ENCODE results near the gene BSCL2. TPM values are rescaled to one million over a fixed set of nuclear protein-coding genes. Genes with fewer than 3 reads are reported as not detected.

Gene BSCL2
- total RNA-seq, 2 donors from 2014 or later = 44.6 to 248 TPM

GRCh38 chr11:62712861-62713260 is 5.6 kb upstream of the BSCL2 start:
- Histone ChIP-seq H3K36me3 (replicated peaks in 1 of 2; ENCODE audit: insufficient read depth in 1 of 2, low read depth in 2 of 2) (peaks cover 0 to 19% of the 10 kb centered on the region in 2 donors), H3K27ac (peak overlapping the region; percentile 74 to 93 (median 82)), H3K4me1 (peaks cover 73% of the 10 kb centered on the region), H3K9me3 (no peaks in the 10 kb centered on the region), H3K4me3 (no peak overlapping the region), H3K27me3 (no peaks in the 10 kb centered on the region)
- WGBS, 2 donors = 14 to 23% methylated on average over 3 of the region's 3 CpGs
- intact Hi-C loops (cut with DNase I) = no loop called here
- TF ChIP-seq, protein P1, sequence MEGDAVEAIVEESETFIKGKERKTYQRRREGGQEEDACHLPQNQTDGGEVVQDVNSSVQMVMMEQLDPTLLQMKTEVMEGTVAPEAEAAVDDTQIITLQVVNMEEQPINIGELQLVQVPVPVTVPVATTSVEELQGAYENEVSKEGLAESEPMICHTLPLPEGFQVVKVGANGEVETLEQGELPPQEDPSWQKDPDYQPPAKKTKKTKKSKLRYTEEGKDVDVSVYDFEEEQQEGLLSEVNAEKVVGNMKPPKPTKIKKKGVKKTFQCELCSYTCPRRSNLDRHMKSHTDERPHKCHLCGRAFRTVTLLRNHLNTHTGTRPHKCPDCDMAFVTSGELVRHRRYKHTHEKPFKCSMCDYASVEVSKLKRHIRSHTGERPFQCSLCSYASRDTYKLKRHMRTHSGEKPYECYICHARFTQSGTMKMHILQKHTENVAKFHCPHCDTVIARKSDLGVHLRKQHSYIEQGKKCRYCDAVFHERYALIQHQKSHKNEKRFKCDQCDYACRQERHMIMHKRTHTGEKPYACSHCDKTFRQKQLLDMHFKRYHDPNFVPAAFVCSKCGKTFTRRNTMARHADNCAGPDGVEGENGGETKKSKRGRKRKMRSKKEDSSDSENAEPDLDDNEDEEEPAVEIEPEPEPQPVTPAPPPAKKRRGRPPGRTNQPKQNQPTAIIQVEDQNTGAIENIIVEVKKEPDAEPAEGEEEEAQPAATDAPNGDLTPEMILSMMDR (IDR thresholded peaks at IDR 0.05) = no peak
- no peak for TF ChIP-seq POLR2A (IDR thresholded peaks at IDR 0.05)
- ATAC-seq (no peak), DNase-seq (no peak)

GRCh38 chr11:62712276-62712812 is 5.1 kb upstream of the BSCL2 start:
- Histone ChIP-seq H3K36me3 (replicated peaks in 1 of 2; ENCODE audit: insufficient read depth in 1 of 2, low read depth in 2 of 2) (peaks cover 0 to 18% of the 10 kb centered on the region in 2 donors), H3K4me1 (peaks cover 73% of the 10 kb centered on the region), H3K4me3 (no peak overlapping the region), H3K27ac (peak overlapping the region; percentile 74 to 93 (median 82)), H3K9me3 (no peaks in the 10 kb centered on the region), H3K27me3 (no peaks in the 10 kb centered on the region)
- TF ChIP-seq, protein P1 (IDR thresholded peaks at IDR 0.05) = no peak
- peak in 1 of 3 donors; percentile 10 for TF ChIP-seq POLR2A (IDR thresholded peaks at IDR 0.05)
- DNase-seq (no peak), ATAC-seq (peak; percentile 36)
- 36 to 39% methylated on average over 6 of the region's 6 CpGs for WGBS, 2 donors
- intact Hi-C loops (cut with DNase I) = no loop called here

GRCh38 chr11:62710001-62710345 is 2.7 kb upstream of the BSCL2 start:
- H3K27me3 ChIP-seq = no peaks in the 10 kb centered on the region
- H3K27ac ChIP-seq = peak overlapping the region; percentile 70 to 94 (median 93)
- H3K4me1 ChIP-seq = peaks cover 90% of the 10 kb centered on the region
- no peak for DNase-seq
- H3K9me3 ChIP-seq = no peaks in the 10 kb centered on the region
- intact Hi-C loops (cut with DNase I) = no loop called here
- WGBS, 2 donors = 69 to 74% methylated on average over 7 of the region's 7 CpGs
- H3K4me3 ChIP-seq = no peak overlapping the region
- peaks cover 0 to 2% of the 10 kb centered on the region in 2 donors for H3K36me3 ChIP-seq (replicated peaks in 1 of 2; ENCODE audit: insufficient read depth in 1 of 2, low read depth in 2 of 2)
- no peak for ATAC-seq
- TF ChIP-seq, protein P1 (IDR thresholded peaks at IDR 0.05) = no peak
- no peak for TF ChIP-seq POLR2A (IDR thresholded peaks at IDR 0.05)

GRCh38 chr11:62709247-62710000 is 2.2 kb upstream of the BSCL2 start:
- 2 to 3% methylated on average over 47 of the region's 47 CpGs for WGBS, 2 donors
- peak overlapping the region; percentile 70 to 94 (median 93) for H3K27ac ChIP-seq
- TF ChIP-seq POLR2A (IDR thresholded peaks at IDR 0.05) = peak; percentile 46 to 86 (median 81)
- TF ChIP-seq, protein P1 (IDR thresholded peaks at IDR 0.05) = peak in 1 of 7 experiments; percentile 16
- ATAC-seq = peak; percentile 77
- intact Hi-C loops (cut with DNase I) = no loop called here
- peaks cover 91% of the 10 kb centered on the region for H3K4me1 ChIP-seq
- no peaks in the 10 kb centered on the region for H3K27me3 ChIP-seq
- H3K36me3 ChIP-seq (replicated peaks in 1 of 2; ENCODE audit: insufficient read depth in 1 of 2, low read depth in 2 of 2) = no peaks in the 10 kb centered on the region
- H3K9me3 ChIP-seq = no peaks in the 10 kb centered on the region
- peak; percentile 97 to 99 (median 99) for DNase-seq
- no peak overlapping the region for H3K4me3 ChIP-seq

Data from body of pancreas (tissue), 4 donors.